ENCODE data around the gene ST3GAL6.

DNA sequence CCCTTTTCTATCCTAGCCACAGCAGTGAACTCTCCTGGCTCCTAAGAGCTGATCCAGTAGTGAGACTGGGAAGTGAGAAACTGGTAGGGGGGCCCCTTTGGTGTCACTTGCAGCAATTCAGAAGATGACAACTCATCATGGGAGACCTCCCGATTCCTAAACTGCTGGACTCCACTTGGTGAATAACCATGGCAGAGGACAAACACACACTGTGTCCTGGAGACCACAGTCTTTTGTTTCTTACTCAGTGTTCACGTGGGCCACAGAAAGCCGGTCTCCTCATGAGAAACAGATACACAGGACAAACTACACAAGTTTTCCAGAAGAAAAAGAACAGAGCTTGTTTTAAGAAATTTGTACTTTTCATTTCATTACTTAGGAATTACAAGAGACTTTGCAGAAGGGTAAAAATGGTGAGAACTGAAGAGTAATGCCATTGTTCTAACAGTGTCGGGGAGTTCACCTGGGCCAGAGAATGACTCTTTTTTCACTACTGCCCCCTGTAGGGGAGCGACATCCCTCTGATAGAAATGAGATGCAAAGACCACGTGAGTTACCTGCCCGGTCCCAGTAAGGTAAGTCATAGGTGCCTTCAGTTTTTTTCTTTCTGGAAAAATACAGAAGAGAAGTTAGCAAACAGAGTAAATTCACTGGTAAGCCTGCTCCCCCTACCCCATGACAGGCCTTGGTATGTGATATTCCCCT lies 38.1 kb downstream of the ST3GAL6 start:
- TF ChIP-seq POLR2A (IDR thresholded peaks at IDR 0.05): no peak
- TF ChIP-seq CTCF (IDR thresholded peaks at IDR 0.05): peak in 1 of 4 donors; percentile 5
